T1000 (cell line): ENCODE measurements around the gene CYS1.
A peak's percentile ranks its signal among the peaks of the same experiment; 100 is the strongest.
"Not testable (repeated sequence)": the region's sequence is repeated elsewhere in the genome, so short reads cannot be mapped to it uniquely, and the experiment has no call there.

Source experiments
- DNase-seq: peaks from one replicate; lab custom pipeline; 2025; ENCODE audit warnings: mixed read lengths; lab: John Stamatoyannopoulos, UW

CYS1 gene

GRCh38 chr2:10091889-10092244 is 11.7 kb upstream of the CYS1 start:
- DNase-seq = not testable (repeated sequence)

GRCh38 chr2:10091182-10091888 is 11.1 kb upstream of the CYS1 start:
- no peak for DNase-seq

GRCh38 chr2:10089565-10090190 is 9.5 kb upstream of the CYS1 start:
- no peak for DNase-seq

- DNase-seq = no peak
These were observed 7.1 kb upstream of the CYS1 start for GRCh38 chr2:10087360-10087759.

- DNase-seq = no peak
These were observed 6.7 kb upstream of the CYS1 start for GRCh38 chr2:10086950-10087349.

- DNase-seq = no peak
These were observed 5.5 kb upstream of the CYS1 start for GRCh38 chr2:10085668-10086059.

- no peak for DNase-seq
These were observed 4.9 kb upstream of the CYS1 start for GRCh38 chr2:10085043-10085667.

GRCh38 chr2:10084223-10084865 is 4.1 kb upstream of the CYS1 start:
- DNase-seq = no peak

- DNase-seq = no peak
These were observed 3.5 kb upstream of the CYS1 start for GRCh38 chr2:10083692-10084211.

- DNase-seq = no peak
These were observed 2.8 kb upstream of the CYS1 start for GRCh38 chr2:10083046-10083445.

GRCh38 chr2:10080536-10081304 is 509 bp upstream of the CYS1 start:
- no peak for DNase-seq

GRCh38 chr2:10079266-10079869 is 843 bp downstream of the CYS1 start:
- peak; percentile 30 for DNase-seq

GRCh38 chr2:10078704-10079265 is 1.4 kb downstream of the CYS1 start:
- no peak for DNase-seq

- no peak for DNase-seq
These were observed 2.2 kb downstream of the CYS1 start for GRCh38 chr2:10078001-10078400.

- DNase-seq = no peak
These were observed 3.2 kb downstream of the CYS1 start for GRCh38 chr2:10076988-10077527.

GRCh38 chr2:10076511-10076910 is 3.7 kb downstream of the CYS1 start:
- no peak for DNase-seq

- DNase-seq = no peak
These were observed 4.5 kb downstream of the CYS1 start for GRCh38 chr2:10075571-10076209.

- DNase-seq = no peak
These were observed 5.1 kb downstream of the CYS1 start for GRCh38 chr2:10075101-10075500.

- no peak for DNase-seq
These were observed 6.5 kb downstream of the CYS1 start for GRCh38 chr2:10073706-10074105.
